BE2C (cell line): Measurements from ENCODE around the gene DNAH3.

ENCODE experiments used
- DNase-seq: peaks from one replicate; pipeline ENCODE4 v3.0.0-alpha.2; 2020
- H3K27me3 ChIP-seq: fragments of 250-450 bp; sonication (Bioruptor Pico); 2 replicates; pipeline ENCODE4 v1.5.1; 2020; ENCODE audit warnings: mild to moderate bottlenecking
- H3K36me3 ChIP-seq: fragments of 250-450 bp; sonication (Bioruptor Pico); 2 replicates; pipeline ENCODE4 v1.5.1; 2020; ENCODE audit warnings: mild to moderate bottlenecking
- H3K4me1 ChIP-seq: fragments of 250-450 bp; sonication (Bioruptor Pico); 2 replicates; pipeline ENCODE4 v1.5.1; 2020
- H3K4me3 ChIP-seq: 2 replicates; pipeline ENCODE4 v1.5.1; 2011; ENCODE audit warnings: low read depth, low read length
- H3K9me3 ChIP-seq: fragments of 250-450 bp; sonication (Bioruptor Pico); 2 replicates; pipeline ENCODE4 v1.5.1; 2020
- CTCF ChIP-seq: IDR thresholded peaks from 2 replicates; pipeline ENCODE4 v1.5.1; 2012; ENCODE audit warnings: mild to moderate bottlenecking, low read depth, low read length

Gene DNAH3

GRCh38 chr16:21163576-21163975 is 12.9 kb upstream of the DNAH3 start:
- Histone ChIP-seq H3K4me3 (no peak overlapping the region), H3K4me1 (no peaks in the 10 kb centered on the region), H3K27me3 (peaks cover 20% of the 10 kb centered on the region), H3K9me3 (no peaks in the 10 kb centered on the region), H3K36me3 (no peaks in the 10 kb centered on the region)
- DNase-seq = no peak
- TF ChIP-seq CTCF = no peak

GRCh38 chr16:21162661-21163151 is 12.1 kb upstream of the DNAH3 start:
- H3K27me3 ChIP-seq = peaks cover 20% of the 10 kb centered on the region
- H3K4me1 ChIP-seq = no peaks in the 10 kb centered on the region
- no peak overlapping the region for H3K4me3 ChIP-seq
- no peaks in the 10 kb centered on the region for H3K9me3 ChIP-seq
- no peak for DNase-seq
- H3K36me3 ChIP-seq = no peaks in the 10 kb centered on the region
- no peak for TF ChIP-seq CTCF

- Histone ChIP-seq H3K9me3 (no peaks in the 10 kb centered on the region), H3K36me3 (no peaks in the 10 kb centered on the region), H3K27me3 (peaks cover 20% of the 10 kb centered on the region), H3K4me3 (no peak overlapping the region), H3K4me1 (no peaks in the 10 kb centered on the region)
- no peak for DNase-seq
- no peak for TF ChIP-seq CTCF
Observed at GRCh38 chr16:21161211-21161610, 10.6 kb upstream of the DNAH3 start.

GRCh38 chr16:21160276-21160675 is 9.6 kb upstream of the DNAH3 start:
- H3K36me3 ChIP-seq = no peaks in the 10 kb centered on the region
- DNase-seq = no peak
- H3K4me3 ChIP-seq = no peak overlapping the region
- H3K27me3 ChIP-seq = peaks cover 20% of the 10 kb centered on the region
- no peaks in the 10 kb centered on the region for H3K4me1 ChIP-seq
- TF ChIP-seq CTCF = no peak
- H3K9me3 ChIP-seq = no peaks in the 10 kb centered on the region

- H3K9me3 ChIP-seq = no peaks in the 10 kb centered on the region
- peaks cover 20% of the 10 kb centered on the region for H3K27me3 ChIP-seq
- no peak for DNase-seq
- H3K4me1 ChIP-seq = no peaks in the 10 kb centered on the region
- no peak for TF ChIP-seq CTCF
- H3K36me3 ChIP-seq = no peaks in the 10 kb centered on the region
- H3K4me3 ChIP-seq = no peak overlapping the region
Observed at GRCh38 chr16:21159281-21159951, 8.8 kb upstream of the DNAH3 start.

- H3K36me3 ChIP-seq = no peaks in the 10 kb centered on the region
- peak within 1 kb of the TSS; percentile 53 for H3K4me3 ChIP-seq
- no peaks in the 10 kb centered on the region for H3K4me1 ChIP-seq
- DNase-seq = peak; percentile 78
- H3K27me3 ChIP-seq = peaks cover 20% of the 10 kb centered on the region
- H3K9me3 ChIP-seq = no peaks in the 10 kb centered on the region
- TF ChIP-seq CTCF = no peak
Observed at GRCh38 chr16:21158208-21159110, 7.8 kb upstream of the DNAH3 start, which contains the start of gene LDAF1. LDAF1 (plus strand) TSS chr16:21158674; CDS start chr16:21161183, 2,509 bp downstream.
